A673 (cell line): Measurements from ENCODE around the gene ZNF621. TPM values are rescaled to one million over a fixed set of nuclear protein-coding genes. Genes with fewer than 3 reads are reported as not detected.

Experiments used
- BruUV-seq: library from RNA; stranded (reverse); fragments of 400-500 nt; replicated peaks from 2 replicates; lab custom pipeline; 2021; lab: Mats Ljungman, UMichigan
- CTCF ChIA-PET: fragments of 300-600 bp; sonication (Branson Sonifier 250); formaldehyde crosslinking; loops from one replicate; lab custom pipeline; 2022; ENCODE audit warnings: antibody characterized with exemption; lab: Charles Lee
- POLR2A ChIA-PET: fragments of 300-600 bp; sonication (Branson Sonifier 250); formaldehyde crosslinking; loops from one replicate; lab custom pipeline; 2022; ENCODE audit warnings: antibody characterized with exemption; ENCODE audit not compliant: low non-redundant PET; lab: Charles Lee
- DNase-seq: peaks from one replicate; pipeline ENCODE4 v3.0.0-alpha.2; 2015; ENCODE audit warnings: low spot score
- H3K27ac ChIP-seq: fragments of 200-600 bp; sonication (generic); 2 replicates; pipeline ENCODE4 v1.5.1; 2016; ENCODE audit warnings: mixed run types, low read depth, mild to moderate bottlenecking, mixed read lengths, antibody characterized with exemption, low read length; ENCODE audit not compliant: poor library complexity, severe bottlenecking
- H3K27me3 ChIP-seq: fragments of 200-600 bp; sonication (generic); replicated peaks from 2 replicates; pipeline ENCODE4 v1.6.1; 2017; ENCODE audit warnings: mixed run types, low read depth, mild to moderate bottlenecking, mixed read lengths, antibody characterized with exemption, low read length; ENCODE audit not compliant: insufficient read depth, poor library complexity
- H3K36me3 ChIP-seq: fragments of 200-600 bp; sonication (generic); 2 replicates; pipeline ENCODE4 v1.6.1; 2016; ENCODE audit warnings: mixed run types, mild to moderate bottlenecking, mixed read lengths, antibody characterized with exemption, low read length; ENCODE audit not compliant: insufficient read depth, poor library complexity, severe bottlenecking
- H3K4me1 ChIP-seq: fragments of 200-600 bp; sonication (generic); 2 replicates; pipeline ENCODE4 v1.6.1; 2017; ENCODE audit warnings: mixed run types, mild to moderate bottlenecking, mixed read lengths, antibody characterized with exemption, low read length; ENCODE audit not compliant: insufficient read depth, poor library complexity, severe bottlenecking
- H3K4me3 ChIP-seq: fragments of 200-600 bp; sonication (generic); 2 replicates; pipeline ENCODE4 v1.5.1; 2016; ENCODE audit warnings: low read depth, mixed run types, mild to moderate bottlenecking, mixed read lengths, low read length; ENCODE audit not compliant: poor library complexity, severe bottlenecking
- H3K9me3 ChIP-seq: fragments of 200-600 bp; sonication (generic); 2 replicates; pipeline ENCODE4 v1.6.1; 2016; ENCODE audit warnings: mixed run types, low read depth, mild to moderate bottlenecking, mixed read lengths, antibody characterized with exemption, low read length; ENCODE audit not compliant: poor library complexity, severe bottlenecking
- EZH2 ChIP-seq: fragments of 200-600 bp; sonication (generic); IDR thresholded peaks from 2 replicates; pipeline ENCODE4 v1.6.1; 2017; ENCODE audit warnings: borderline replicate concordance, low read depth, mild to moderate bottlenecking, mixed read lengths, antibody characterized with exemption, low read length; ENCODE audit not compliant: poor library complexity, severe bottlenecking
- intact Hi-C: fragments of 100-400 bp; cut with micrococcal nuclease; formaldehyde crosslinking; loops from one replicate; pipeline ENCODE4 v1.10.0; 2022; ENCODE audit not compliant: unreplicated experiment
- total RNA-seq: library from RNA; stranded (reverse); gene quantifications from 2 replicates; pipeline ENCODE4 v1.2.3, GENCODE V29; 2021
- TF ChIP-seq, protein P1 (sequence below): fragments of 300-800, 200-600 bp; sonication (generic); conservative IDR thresholded peaks from 2 replicates; pipeline ENCODE4 v1.5.1; 2017; ENCODE audit warnings: low read depth, mild to moderate bottlenecking, antibody characterized with exemption, low read length, moderate library complexity, mixed read lengths

ZNF621 gene
- total RNA-seq, 1 experiment from 2014 or later: 9.9 TPM

DNA sequence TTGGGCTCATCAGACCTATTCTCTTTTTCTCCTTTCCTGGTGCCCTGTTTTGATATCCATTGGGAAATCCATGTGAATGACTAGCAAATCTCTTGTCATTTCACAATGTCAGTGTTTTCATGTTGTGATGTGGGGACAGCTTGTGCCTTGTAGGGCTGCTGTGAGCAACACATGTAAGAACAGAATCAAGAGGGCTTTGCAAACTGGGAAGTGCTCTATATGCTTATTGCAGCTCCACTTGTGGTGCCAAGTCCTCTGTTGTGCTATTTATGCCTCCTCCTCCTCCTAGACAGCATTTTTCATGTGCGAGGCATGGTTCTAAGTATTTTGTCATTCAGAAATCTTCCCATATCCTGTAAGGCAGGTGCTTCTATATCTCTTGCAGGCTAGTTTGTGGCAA, 56.4 kb downstream of the ZNF621 start:
- no peak for DNase-seq
- CTCF ChIA-PET: no interaction called here
- no TSS peak for BruUV-seq

DNA sequence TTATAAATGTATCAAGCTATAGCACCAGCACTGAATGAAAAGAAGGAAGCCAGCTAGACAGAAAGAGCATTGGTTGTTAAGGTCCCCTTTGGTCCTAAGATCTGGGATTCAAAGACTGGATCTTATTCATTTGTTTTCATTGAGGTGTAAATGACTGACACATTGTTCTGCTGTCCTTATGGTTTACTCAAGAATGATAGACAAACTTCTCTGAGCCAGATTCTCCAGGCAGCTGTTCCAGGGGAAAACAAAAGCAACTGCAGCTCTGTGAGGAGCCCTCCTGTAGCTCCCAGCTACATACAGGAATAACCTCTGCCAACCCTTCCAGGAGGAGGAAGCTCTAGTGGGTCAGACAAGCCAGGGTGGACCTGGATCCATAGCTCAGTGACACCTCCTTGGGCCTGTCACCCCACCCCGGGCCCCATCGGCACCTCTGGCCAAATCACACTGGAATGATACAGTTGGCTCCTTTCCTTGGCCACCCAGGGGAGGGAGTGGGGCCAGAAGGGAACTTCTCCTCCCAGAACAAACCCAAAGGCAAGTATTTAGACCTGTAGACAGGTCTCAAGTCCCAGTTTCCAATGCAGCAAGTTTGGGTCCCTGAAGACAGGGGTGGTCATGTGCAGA, 57.8 kb downstream of the ZNF621 start:
- H3K9me3 ChIP-seq: no peaks in the 10 kb centered on the region
- POLR2A ChIA-PET: no interaction called here
- CTCF ChIA-PET: no interaction called here
- H3K27ac ChIP-seq: no peak overlapping the region
- H3K36me3 ChIP-seq: no peaks in the 10 kb centered on the region
- H3K4me1 ChIP-seq: no peaks in the 10 kb centered on the region
- no TSS peak for BruUV-seq
- DNase-seq: no peak
- intact Hi-C loops: loop anchor here (5.0 to 10.0 kb wide), 2 partner anchors 342 to 620 kb away; no protein-coding TSS in a partner anchor
- no peak overlapping the region for H3K4me3 ChIP-seq
- TF ChIP-seq, protein P1, sequence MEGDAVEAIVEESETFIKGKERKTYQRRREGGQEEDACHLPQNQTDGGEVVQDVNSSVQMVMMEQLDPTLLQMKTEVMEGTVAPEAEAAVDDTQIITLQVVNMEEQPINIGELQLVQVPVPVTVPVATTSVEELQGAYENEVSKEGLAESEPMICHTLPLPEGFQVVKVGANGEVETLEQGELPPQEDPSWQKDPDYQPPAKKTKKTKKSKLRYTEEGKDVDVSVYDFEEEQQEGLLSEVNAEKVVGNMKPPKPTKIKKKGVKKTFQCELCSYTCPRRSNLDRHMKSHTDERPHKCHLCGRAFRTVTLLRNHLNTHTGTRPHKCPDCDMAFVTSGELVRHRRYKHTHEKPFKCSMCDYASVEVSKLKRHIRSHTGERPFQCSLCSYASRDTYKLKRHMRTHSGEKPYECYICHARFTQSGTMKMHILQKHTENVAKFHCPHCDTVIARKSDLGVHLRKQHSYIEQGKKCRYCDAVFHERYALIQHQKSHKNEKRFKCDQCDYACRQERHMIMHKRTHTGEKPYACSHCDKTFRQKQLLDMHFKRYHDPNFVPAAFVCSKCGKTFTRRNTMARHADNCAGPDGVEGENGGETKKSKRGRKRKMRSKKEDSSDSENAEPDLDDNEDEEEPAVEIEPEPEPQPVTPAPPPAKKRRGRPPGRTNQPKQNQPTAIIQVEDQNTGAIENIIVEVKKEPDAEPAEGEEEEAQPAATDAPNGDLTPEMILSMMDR: no peak
- TF ChIP-seq EZH2: no peak
- H3K27me3 ChIP-seq: no peaks in the 10 kb centered on the region

More for the DNA sequence above, 56.4 kb downstream of the ZNF621 start:
- no peak for TF ChIP-seq EZH2
- TF ChIP-seq, protein P1: no peak
- no peaks in the 10 kb centered on the region for H3K9me3 ChIP-seq
- POLR2A ChIA-PET: no interaction called here
- H3K27ac ChIP-seq: no peak overlapping the region
- no peaks in the 10 kb centered on the region for H3K4me1 ChIP-seq
- no peaks in the 10 kb centered on the region for H3K36me3 ChIP-seq
- H3K27me3 ChIP-seq: no peaks in the 10 kb centered on the region
- H3K4me3 ChIP-seq: no peak overlapping the region
- intact Hi-C loops: loop anchor here (2.0 to 10.0 kb wide), 3 partner anchors 344 to 1300 kb away; no protein-coding TSS in a partner anchor

DNA sequence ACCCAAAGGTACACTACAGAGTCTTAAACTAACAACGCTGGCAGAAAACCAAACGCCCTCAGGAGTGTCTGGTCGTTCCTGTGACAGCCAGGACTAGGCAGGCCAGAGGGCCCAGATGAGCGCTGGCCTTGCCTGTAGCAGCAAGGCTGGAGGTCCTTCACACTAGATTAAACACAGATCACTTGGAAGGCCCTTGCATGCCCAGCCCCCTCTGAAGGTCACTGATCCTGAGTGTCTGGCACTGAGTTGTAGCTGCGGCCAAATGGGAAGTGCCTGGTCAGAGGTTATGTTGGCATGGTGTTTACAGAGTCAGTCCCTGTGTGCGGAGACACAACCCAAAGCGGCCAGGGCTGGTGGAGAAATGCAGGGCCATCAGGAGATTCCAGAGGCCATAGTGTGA, 58.9 kb downstream of the ZNF621 start:
- no peak for DNase-seq
- POLR2A ChIA-PET: no interaction called here
- TF ChIP-seq, protein P1: no peak
- no peak for TF ChIP-seq EZH2
- no peaks in the 10 kb centered on the region for H3K4me1 ChIP-seq
- no peak overlapping the region for H3K4me3 ChIP-seq
- H3K9me3 ChIP-seq: no peaks in the 10 kb centered on the region
- H3K36me3 ChIP-seq: no peaks in the 10 kb centered on the region
- H3K27me3 ChIP-seq: no peaks in the 10 kb centered on the region
- intact Hi-C loops: loop anchor here (5.0 to 10.0 kb wide), 2 partner anchors 341 to 619 kb away; no protein-coding TSS in a partner anchor
- CTCF ChIA-PET: no interaction called here
- BruUV-seq: no TSS peak
- no peak overlapping the region for H3K27ac ChIP-seq
